ENCODE data around the gene MUSK. TPM values are rescaled to one million over a fixed set of nuclear protein-coding genes. Genes with fewer than 3 reads are reported as not detected.

MUSK gene
- total RNA-seq, result not detected in 2 replicates

GRCh38 chr9:110668570-110669167, at the start of gene MUSK:
Gene MUSK, plus strand, starts transcription at chr9:110668791. Its CDS starts 114 bp downstream, at chr9:110668905.

Other genes with a start within 250 kb of the MUSK start
- under 0.01 and 0.28 TPM in 2 replicates for gene SVEP1, start 89.0 kb upstream of the MUSK start, total RNA-seq